ENCODE results near the gene DRGX.

Gene DRGX

DNA sequence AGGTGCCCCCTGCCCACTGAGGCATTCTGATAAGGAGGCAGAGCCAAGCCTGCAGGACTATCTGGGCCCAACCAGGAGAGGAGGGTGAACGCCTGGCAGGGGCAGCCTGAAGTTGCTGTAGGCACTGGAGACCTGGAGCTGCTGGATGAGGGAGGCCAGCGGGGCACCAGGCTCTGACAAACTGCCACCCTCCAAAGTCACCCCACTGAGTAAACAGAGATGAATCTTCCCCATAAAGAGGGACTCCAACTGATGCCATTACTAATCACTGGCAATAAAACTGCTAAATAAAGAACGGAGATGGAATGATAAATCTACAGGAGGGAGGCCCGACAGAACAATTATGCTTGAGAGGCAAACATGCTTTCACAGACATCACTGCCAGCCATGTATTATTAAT is 44.2 kb downstream of the DRGX start:
- no peak for DNase-seq (ENCODE audit: low read depth in 1 of 2, low spot score in 1 of 2)
- H3K27ac ChIP-seq (replicated peaks) = no peak overlapping the region

GRCh38 chr10:49350846-49351532 is 44.9 kb downstream of the DRGX start:
- TF ChIP-seq POLR2AphosphoS5 (IDR thresholded peaks at IDR 0.05; ENCODE audit: low read depth) (no peak), SPI1 (IDR thresholded peaks at IDR 0.05; ENCODE audit: borderline replicate concordance, low read depth) (no peak), REST (IDR thresholded peaks at IDR 0.05; ENCODE audit: insufficient replicate concordance, low read depth) (no peak), CTCF (IDR thresholded peaks at IDR 0.05; ENCODE audit: insufficient read depth, low read length) (no peak), GABPA (IDR thresholded peaks at IDR 0.05; ENCODE audit: low read depth) (no peak)
- no peak overlapping the region for H3K27ac ChIP-seq (replicated peaks)
- no peak for DNase-seq (ENCODE audit: low read depth in 1 of 2, low spot score in 1 of 2)
- no peak overlapping the region for H3K4me3 ChIP-seq (replicated peaks; ENCODE audit: insufficient read depth, low read length)
- no peaks in the 10 kb centered on the region for H3K27me3 ChIP-seq (ENCODE audit: insufficient read depth, poor library complexity, severe bottlenecking)

More for the DNA sequence above, 44.2 kb downstream of the DRGX start:
- Histone ChIP-seq H3K4me3 (replicated peaks; ENCODE audit: insufficient read depth, low read length) (no peak overlapping the region), H3K27me3 (ENCODE audit: insufficient read depth, poor library complexity, severe bottlenecking) (no peaks in the 10 kb centered on the region)
- TF ChIP-seq REST (IDR thresholded peaks at IDR 0.05; ENCODE audit: insufficient replicate concordance, low read depth) (no peak), POLR2AphosphoS5 (IDR thresholded peaks at IDR 0.05; ENCODE audit: low read depth) (no peak), GABPA (IDR thresholded peaks at IDR 0.05; ENCODE audit: low read depth) (no peak), SPI1 (IDR thresholded peaks at IDR 0.05; ENCODE audit: borderline replicate concordance, low read depth) (no peak), CTCF (IDR thresholded peaks at IDR 0.05; ENCODE audit: insufficient read depth, low read length) (no peak)

- no peak for DNase-seq (ENCODE audit: low read depth in 1 of 2, low spot score in 1 of 2)
- Histone ChIP-seq H3K27me3 (ENCODE audit: insufficient read depth, poor library complexity, severe bottlenecking) (no peaks in the 10 kb centered on the region), H3K4me3 (replicated peaks; ENCODE audit: insufficient read depth, low read length) (no peak overlapping the region), H3K27ac (replicated peaks) (no peak overlapping the region)
- TF ChIP-seq REST (IDR thresholded peaks at IDR 0.05; ENCODE audit: insufficient replicate concordance, low read depth) = no peak
- no peak for TF ChIP-seq POLR2AphosphoS5 (IDR thresholded peaks at IDR 0.05; ENCODE audit: low read depth)
- TF ChIP-seq CTCF (IDR thresholded peaks at IDR 0.05; ENCODE audit: insufficient read depth, low read length) = no peak
- no peak for TF ChIP-seq GABPA (IDR thresholded peaks at IDR 0.05; ENCODE audit: low read depth)
- TF ChIP-seq SPI1 (IDR thresholded peaks at IDR 0.05; ENCODE audit: borderline replicate concordance, low read depth) = no peak
These were observed 45.8 kb downstream of the DRGX start for GRCh38 chr10:49350138-49350537.
